GM21381 (cell line): ENCODE data around the gene GPER1.

Experiments
- ATAC-seq: cut with Tn5 transposase; IDR thresholded peaks from one replicate; pipeline ENCODE4 v1.9.1; 2021; ENCODE audit warnings: mild to moderate bottlenecking, moderate library complexity; ENCODE audit not compliant: unreplicated experiment

GPER1 gene

DNA sequence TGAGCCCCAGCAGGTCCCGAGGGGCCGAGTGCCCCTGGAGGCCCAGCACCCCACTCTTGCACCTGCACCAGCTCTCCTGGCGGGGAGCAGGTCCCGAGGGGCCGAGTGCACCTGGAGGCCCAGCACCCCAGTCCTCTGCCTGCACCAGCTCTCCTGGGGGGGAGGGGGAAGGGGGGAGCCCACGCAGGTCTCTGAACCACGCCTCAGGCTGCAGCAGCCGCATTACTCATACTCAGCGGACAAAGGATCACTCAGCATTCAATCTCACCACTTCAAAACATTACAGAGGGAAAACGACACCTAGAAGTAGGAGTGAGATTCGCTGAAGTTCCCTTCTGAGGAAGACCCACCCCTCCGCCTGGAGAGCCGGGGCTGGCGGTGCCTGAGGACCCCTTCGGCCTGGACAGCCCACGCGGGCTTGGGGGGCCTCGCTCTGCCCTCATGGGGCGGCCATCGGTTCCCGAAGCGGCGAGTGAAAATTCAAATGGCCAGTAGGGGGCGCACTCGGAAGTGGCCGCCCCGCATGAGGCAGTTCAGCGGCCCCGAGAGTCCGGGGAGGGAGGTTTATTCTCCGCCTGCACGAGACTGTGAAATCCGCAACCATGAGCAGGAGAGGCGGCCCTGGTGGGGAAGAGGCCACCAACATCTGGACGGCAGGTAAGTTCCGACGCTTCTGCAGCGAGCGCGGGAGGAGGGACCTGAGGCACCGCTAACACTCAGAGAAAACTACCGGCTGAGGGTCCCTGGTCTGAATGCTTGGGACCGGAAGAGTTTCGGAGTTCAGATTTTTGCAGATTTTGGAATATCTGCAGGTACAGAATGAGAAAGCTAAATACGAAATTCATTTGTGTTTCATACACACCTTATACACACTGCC, 1.1 kb upstream of the GPER1 start:
- ATAC-seq, result peak; percentile 80

DNA sequence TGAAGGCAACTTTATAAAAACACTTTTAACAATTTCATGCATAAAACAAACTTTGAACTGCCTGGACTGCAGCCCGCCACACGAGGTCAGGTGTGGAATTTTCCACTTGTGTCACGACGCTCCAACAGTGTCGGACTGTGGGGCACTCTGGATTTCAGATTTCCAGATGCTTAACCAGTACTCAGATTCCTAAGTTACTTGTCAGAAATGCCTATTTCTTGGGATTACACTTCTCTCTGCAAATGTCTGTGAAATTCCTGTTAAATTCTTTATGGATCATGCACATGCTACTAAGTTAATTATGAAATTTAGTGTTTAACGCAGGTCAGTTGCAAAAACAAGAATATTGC, 473 bp upstream of the GPER1 start:
- ATAC-seq, result no peak

GRCh38 chr7:1090236-1090635, 2.3 kb downstream of the GPER1 start:
- no peak for ATAC-seq

- no peak for ATAC-seq
These were observed 3.1 kb downstream of the GPER1 start for GRCh38 chr7:1090686-1091643.

DNA sequence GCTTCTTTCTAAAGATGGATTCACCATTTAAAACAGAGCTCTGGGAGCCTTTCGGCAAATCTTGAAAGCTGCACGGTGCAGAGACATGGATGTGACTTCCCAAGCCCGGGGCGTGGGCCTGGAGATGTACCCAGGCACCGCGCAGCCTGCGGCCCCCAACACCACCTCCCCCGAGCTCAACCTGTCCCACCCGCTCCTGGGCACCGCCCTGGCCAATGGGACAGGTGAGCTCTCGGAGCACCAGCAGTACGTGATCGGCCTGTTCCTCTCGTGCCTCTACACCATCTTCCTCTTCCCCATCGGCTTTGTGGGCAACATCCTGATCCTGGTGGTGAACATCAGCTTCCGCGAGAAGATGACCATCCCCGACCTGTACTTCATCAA, 3.7 kb downstream of the GPER1 start:
- ATAC-seq, result no peak

- ATAC-seq, result no peak
These were observed 4.3 kb downstream of the GPER1 start for GRCh38 chr7:1092161-1092632.

- ATAC-seq, result no peak
These were observed 5.0 kb downstream of the GPER1 start for GRCh38 chr7:1092806-1093501.

DNA sequence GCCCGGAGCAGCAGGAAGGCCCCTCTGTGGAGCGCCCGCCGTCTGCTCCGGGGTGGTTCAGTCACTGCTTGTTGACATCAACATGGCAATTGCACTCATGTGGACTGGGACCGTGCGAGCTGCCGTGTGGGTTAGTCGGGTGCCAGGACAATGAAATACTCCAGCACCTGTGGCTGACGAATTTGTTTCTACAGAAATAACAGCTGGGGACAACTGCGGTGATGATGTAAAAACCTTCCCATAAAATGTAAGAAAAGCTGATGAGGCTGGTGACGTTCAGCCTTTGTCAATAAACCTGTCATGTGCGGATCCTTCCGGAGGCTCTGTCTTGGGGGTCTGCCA, 5.6 kb downstream of the GPER1 start:
- ATAC-seq, result no peak

GRCh38 chr7:1093916-1094508, 6.1 kb downstream of the GPER1 start:
- ATAC-seq, result no peak

GRCh38 chr7:1094870-1095269, 7.0 kb downstream of the GPER1 start:
- ATAC-seq, result no peak

DNA sequence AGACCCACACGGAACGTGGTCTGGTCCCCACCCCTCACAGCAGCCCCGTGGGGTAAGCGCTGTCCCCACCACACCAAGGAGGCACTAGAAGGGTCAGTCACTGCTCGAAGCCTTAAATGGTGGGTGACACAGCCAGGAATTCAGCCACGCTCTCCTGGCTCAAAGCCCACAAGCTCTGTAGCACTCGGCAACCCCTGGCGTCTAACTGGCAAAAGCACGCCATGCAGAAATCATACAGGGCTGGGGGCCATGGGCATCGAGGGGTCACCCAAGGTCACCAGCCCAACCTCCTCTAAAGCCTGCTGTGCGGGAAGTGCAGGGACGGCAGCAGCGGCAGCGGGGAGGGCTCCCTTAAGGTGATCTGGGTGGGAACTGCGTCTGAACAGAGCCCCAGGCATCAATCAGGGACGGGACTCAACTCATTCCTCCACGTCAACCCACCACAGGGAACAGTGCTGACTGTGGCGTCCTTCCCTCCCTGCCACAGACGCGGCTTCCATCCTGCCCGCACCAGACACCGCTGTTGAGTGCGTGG, 7.8 kb downstream of the GPER1 start:
- no peak for ATAC-seq

GRCh38 chr7:1096156-1097119, 8.5 kb downstream of the GPER1 start:
- ATAC-seq, result no peak

DNA sequence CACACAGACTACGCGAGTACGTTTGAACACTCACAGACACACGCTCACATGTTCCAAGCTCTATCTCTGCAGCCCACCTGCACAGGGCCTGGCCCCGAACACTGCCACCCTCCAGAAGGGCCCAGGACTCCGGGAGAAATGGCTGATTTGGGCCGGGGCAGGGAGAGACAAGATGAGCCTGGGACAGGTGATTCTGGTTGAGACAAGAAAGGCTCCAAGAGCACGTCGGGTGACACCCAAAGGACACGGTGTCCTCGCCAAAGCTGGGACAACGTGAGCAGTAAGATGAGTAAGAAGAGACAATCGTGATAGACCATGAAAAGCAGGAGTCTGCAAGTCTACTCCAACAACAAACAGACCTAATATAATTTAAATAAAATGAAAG, 9.2 kb downstream of the GPER1 start:
- ATAC-seq, result no peak

- ATAC-seq, result no peak
These were observed 10.6 kb downstream of the GPER1 start for GRCh38 chr7:1098243-1099153.

GRCh38 chr7:1099154-1099542, 11.2 kb downstream of the GPER1 start:
- no peak for ATAC-seq

GRCh38 chr7:1099637-1100036, 11.7 kb downstream of the GPER1 start:
- ATAC-seq, result no peak

DNA sequence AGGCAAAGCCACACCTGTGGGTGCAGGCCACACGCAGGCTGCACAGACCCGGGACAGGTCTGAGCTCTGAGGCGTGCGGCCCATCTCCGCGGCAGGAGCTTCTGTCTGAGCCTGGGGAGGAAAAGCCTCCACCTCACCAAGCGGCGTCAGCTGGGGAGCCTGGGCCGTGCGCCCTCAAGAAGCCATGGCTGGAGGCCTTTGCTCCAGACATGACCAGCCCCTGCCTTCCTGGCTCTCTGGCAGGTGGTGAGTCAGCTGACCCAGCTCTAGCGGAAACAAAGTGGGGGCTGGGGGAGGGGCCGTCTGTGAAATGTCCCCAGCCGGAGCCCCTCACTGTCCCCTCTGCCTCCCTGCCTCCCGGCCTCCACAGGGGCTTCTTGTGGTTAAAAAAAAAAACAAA, 12.5 kb downstream of the GPER1 start:
- ATAC-seq, result no peak

DNA sequence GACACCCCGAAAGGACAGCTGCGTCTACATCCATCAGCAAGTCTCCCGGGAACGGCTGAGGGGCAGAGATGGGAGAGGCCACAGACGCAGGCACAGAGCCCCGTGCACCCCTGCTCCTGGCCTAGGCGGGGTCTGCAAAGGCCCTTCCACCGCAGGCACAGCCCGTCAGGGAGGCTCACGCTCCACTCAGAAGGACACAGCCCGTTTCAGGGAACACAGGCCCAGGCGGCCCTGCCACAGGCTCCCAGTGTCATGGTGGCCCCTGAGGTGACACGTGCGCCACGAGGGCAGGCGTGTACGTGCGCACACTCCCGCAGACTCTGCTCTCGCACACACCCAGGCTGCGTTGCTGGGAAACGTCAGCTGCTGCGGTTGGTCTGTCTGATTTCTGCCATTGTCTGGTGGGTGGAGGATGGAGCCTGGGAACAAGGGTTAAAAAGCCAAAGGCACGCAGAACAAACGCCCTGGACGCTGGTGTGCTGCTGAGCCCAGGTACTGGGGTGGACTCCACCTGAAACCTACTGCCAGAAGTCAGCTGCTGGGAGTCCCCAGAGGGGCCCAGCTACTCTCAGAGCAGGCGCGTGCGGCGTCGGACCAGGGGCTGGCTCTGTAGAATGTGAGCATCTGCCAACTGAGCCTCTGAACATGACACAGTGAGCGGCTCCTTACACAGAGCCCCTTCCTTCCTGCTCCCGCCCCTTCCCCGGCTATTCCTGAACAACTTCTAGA, 13.1 kb downstream of the GPER1 start:
- no peak for ATAC-seq
